ENCODE measurements around the gene RBP7.

GRCh38 chr1:9990944-9991343, 6.1 kb upstream of the RBP7 start:
- TF ChIP-seq EP300 (conservative IDR thresholded peaks at IDR 0.05; ENCODE audit: poor library complexity, severe bottlenecking): no peak
- TF ChIP-seq, protein P1, sequence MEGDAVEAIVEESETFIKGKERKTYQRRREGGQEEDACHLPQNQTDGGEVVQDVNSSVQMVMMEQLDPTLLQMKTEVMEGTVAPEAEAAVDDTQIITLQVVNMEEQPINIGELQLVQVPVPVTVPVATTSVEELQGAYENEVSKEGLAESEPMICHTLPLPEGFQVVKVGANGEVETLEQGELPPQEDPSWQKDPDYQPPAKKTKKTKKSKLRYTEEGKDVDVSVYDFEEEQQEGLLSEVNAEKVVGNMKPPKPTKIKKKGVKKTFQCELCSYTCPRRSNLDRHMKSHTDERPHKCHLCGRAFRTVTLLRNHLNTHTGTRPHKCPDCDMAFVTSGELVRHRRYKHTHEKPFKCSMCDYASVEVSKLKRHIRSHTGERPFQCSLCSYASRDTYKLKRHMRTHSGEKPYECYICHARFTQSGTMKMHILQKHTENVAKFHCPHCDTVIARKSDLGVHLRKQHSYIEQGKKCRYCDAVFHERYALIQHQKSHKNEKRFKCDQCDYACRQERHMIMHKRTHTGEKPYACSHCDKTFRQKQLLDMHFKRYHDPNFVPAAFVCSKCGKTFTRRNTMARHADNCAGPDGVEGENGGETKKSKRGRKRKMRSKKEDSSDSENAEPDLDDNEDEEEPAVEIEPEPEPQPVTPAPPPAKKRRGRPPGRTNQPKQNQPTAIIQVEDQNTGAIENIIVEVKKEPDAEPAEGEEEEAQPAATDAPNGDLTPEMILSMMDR (IDR thresholded peaks at IDR 0.05; ENCODE audit: poor library complexity, severe bottlenecking): no peak

Measured in neural cell (in vitro differentiated cells).